Middle frontal gyrus (tissue), 1 donor: ENCODE results near the gene MPZL3.

Source experiments
- DNase-seq: peaks from one replicate; pipeline ENCODE4 v3.0.0-alpha.2; 2015; ENCODE audit warnings: low spot score; ENCODE audit errors: extremely low spot score

MPZL3 gene

GRCh38 chr11:118264569-118265465 is 12.7 kb upstream of the MPZL3 start:
- no peak for DNase-seq

GRCh38 chr11:118263695-118264568 is 11.8 kb upstream of the MPZL3 start, which contains the start of gene MPZL2:
Gene MPZL2, minus strand, starts transcription at chr11:118264297. Its CDS starts 144 bp downstream, at chr11:118264153.
- DNase-seq, result no peak

GRCh38 chr11:118263112-118263511 is 10.9 kb upstream of the MPZL3 start:
- DNase-seq, result no peak

- DNase-seq, result no peak
These were observed 8.2 kb upstream of the MPZL3 start for GRCh38 chr11:118260353-118260752.

DNA sequence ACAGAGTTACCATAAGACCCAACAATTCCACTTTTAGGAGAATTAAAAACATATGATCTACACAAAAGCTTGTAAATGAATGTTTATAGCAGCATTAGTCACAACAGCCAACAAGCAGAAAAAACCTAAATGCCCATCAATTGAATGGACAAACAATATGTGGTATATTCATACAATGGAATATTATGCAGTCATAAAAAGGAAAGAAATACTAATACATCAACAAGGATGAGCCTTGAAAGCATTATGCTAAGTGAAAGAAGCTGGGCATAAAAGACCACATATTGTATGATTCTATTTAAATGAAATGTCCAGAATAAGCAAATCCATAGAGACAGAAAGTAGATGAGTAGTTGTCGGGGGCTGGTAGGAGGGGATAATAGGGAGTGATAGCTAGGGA is 7.0 kb upstream of the MPZL3 start:
- no peak for DNase-seq

- no peak for DNase-seq
These were observed 6.2 kb upstream of the MPZL3 start for GRCh38 chr11:118258410-118258809.

DNA sequence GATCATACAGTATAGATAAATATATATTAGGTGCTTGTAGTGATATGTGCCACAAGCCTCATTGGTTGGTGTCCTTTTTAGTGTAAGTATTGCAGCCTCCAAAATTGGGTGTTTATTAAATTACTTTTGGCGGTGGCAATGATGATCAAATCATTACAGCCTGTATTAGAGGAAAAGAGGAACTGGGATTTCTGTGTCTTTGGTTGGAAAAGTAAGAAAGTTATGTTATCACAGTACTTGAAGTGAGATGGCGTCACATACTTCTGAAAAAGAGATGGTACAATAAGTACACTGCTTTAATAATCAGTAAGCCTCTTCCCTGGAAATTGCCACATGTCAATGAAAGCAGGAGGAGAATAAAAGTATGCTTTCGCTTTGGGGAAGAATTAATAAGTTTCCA is 523 bp upstream of the MPZL3 start:
- DNase-seq, result no peak

DNA sequence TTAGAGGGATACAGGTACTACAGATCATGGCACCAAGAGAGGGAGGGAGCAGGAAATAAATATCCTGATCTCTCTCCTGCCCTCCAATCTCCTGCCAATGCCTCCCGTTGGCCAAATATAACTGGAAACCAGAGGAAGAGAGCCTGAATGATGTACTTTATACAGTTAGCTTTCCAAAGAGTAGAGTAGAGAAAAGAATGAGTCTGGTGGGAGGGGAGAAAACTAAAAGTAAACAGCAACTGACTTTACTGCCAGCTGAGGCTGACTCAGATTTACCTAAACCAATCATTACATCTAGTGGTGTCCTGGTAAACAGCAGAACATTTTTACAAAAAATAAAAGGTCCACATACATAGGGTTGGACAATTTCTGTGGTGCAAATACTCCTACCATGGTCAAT is 5.1 kb downstream of the MPZL3 start:
- no peak for DNase-seq

DNA sequence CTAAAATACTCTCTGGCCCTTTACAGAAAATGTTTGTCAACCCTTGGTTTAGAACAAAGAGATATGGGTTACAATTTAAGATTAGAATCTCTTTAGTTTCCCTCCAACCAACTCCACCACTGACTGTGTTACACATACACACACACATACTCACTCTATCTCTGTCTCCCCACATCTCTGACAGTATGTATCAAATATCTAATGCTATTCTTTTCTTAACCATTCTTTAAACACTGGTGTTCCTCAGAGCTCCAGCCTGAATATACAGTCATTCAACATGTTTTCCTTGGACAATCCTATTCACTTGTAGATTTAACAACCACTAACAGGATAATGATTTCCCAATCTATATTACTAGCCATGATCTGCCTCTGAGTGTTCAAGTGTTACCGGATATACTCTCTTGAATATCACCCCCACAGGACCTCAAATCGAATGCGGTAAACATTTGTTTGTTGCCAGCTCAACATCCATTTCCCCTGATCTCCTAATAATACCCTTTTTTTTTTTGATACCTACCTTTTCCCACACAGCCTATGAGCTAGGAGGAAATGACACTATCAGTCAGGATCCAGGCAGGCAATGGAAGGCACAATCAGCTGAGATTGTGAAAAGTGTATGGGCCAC is 6.1 kb downstream of the MPZL3 start:
- DNase-seq, result no peak

GRCh38 chr11:118243993-118244762 is 8.0 kb downstream of the MPZL3 start:
- no peak for DNase-seq

DNA sequence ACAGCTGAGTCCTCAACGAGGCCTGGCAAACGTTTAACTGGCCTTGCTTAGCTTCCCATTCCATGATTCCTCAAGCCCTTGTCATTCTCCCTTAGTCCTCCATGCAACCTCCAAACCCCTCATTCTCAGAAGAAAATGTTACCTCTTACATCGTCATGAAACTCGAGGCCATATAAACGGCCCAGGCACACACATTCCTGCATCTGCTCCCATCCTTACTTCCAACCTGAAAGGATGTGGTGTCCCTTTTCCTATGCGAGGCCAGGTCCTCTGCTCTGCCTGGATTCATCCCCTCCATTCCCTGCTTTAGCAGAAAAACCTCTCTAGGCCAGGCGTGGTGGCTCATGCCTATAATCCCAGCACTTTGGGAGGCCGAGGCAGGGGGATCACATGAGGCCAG is 9.0 kb downstream of the MPZL3 start:
- DNase-seq, result no peak

GRCh38 chr11:118241764-118242098 is 10.4 kb downstream of the MPZL3 start:
- no peak for DNase-seq

DNA sequence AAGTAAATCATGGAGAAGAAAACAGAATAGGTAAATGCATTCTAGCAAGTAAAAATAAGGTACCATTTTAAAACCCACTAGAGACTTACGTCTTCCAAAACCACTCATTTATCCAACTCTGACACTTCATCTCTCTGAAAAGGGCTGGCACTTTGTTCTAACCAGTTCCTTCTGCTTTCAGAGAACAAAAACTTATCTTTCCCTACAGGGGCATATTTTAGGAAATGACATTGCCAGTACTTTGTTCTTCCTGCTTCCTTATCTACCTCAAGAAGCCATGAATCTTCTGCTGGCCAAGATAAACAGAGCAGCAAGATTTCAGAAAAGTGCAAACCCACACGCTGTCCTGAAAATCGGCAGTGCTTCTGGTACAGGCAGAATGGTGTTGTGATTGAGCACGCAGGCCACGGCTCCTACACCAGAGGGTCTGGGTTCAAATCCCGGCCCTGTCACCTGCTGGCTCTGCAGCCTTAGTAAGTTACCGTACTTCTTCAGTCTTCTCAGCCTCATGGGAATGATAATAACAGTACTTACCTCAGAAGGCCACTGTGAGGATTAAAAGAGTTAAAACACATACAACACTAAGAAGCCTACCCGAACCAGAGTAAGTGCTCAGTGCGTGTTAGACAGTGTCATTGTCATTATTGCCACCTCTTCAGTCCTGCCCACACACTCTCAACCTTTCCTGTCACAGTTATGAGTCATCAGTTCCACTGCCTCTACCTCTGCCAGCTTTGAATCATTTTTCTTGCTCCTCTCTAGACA is 11.0 kb downstream of the MPZL3 start:
- no peak for DNase-seq

DNA sequence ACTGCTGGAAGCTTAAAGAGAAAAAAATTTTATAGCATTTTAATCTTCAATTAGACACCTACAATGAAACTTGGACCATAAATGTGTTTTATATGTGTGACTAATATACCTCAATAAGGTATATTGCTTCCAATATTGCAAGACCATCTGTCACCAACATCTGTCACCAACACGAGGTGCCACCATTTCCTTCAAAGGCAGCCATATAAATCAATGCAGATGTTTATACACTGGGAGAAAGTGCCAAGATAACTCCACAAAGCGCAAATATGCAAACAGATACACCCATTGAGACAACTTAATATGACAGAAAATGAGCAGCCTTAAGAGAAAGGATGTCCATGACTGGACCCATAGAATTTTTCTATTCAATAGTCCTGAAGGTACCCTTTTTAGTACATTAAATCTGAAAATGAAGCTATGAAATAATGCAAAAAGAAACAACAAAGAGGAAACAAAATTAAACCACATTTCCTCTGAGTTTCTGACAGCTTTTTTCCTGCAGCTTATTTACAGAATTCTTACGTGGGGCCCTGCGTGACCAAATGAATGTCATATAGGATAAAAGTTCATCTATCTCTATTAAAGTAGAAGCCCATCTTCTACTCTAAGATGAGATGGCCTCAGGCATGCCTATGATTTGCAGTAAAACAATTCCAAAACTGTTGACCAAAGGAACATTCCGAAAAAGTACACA is 12.5 kb downstream of the MPZL3 start:
- no peak for DNase-seq

GRCh38 chr11:118238929-118239328 is 13.2 kb downstream of the MPZL3 start:
- no peak for DNase-seq

DNA sequence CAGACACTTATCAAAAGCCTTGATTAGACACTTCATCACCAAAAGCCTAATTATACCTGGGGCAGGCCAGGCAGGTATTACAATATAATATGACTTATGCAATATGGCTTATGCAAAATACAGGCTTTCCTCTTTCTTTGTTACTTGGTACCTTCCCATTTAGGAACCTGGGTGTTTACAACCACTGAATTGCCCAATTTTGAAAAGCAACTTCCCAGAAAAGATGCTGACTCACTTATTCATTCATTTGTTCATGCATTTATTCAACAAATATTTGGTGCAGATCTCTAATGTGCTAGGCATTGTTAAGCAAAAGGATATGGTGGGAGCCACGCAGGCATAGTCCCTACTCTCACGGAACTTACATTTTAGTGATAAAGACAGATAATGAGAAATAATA is 13.7 kb downstream of the MPZL3 start:
- no peak for DNase-seq

DNA sequence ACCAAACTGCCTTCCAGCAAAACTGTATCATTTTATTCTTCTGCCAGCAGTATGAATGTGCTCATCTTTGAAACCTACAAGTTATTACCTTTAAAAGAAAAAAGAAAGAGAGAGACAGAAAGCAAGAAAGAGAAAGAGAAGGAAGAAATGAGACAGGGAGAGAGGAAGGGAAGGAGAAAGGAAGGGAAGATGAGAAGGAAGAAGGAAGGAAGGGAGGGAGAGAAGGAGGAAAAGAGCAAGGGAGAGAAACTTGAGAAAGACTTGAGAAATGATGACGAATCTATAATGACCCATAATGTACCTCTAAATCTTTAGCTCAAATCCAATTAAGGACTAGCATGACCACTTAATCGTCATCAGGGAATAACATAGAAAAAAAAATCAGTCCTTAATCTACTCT is 16.0 kb downstream of the MPZL3 start:
- no peak for DNase-seq

- DNase-seq, result no peak
These were observed 17.3 kb downstream of the MPZL3 start for GRCh38 chr11:118234833-118235232.

- DNase-seq, result no peak
These were observed 18.3 kb downstream of the MPZL3 start for GRCh38 chr11:118233850-118234249.

- DNase-seq, result no peak
These were observed 18.8 kb downstream of the MPZL3 start for GRCh38 chr11:118233377-118233776.
